ENCODE results near the gene BCAS1.

DNA sequence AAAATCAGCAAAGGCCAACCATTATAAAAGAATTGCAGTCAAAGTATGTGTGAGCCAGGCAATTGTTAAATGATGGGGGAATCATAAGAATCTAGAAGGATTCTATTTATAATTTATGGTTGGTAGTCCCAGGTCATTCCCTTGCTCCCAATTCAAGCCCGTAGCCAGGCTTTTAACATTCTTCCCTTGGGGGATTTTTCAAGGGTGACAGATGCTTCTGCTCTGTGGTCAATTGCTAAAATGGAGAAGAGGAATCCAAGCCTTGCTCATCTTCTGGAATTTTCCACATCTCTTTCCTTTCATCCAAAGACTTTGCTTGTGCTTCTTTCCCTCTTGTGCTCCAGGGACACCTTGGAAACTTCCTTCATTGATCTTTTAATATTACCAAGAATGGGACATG is 18.0 kb upstream of the BCAS1 start:
- TF ChIP-seq, protein P1, sequence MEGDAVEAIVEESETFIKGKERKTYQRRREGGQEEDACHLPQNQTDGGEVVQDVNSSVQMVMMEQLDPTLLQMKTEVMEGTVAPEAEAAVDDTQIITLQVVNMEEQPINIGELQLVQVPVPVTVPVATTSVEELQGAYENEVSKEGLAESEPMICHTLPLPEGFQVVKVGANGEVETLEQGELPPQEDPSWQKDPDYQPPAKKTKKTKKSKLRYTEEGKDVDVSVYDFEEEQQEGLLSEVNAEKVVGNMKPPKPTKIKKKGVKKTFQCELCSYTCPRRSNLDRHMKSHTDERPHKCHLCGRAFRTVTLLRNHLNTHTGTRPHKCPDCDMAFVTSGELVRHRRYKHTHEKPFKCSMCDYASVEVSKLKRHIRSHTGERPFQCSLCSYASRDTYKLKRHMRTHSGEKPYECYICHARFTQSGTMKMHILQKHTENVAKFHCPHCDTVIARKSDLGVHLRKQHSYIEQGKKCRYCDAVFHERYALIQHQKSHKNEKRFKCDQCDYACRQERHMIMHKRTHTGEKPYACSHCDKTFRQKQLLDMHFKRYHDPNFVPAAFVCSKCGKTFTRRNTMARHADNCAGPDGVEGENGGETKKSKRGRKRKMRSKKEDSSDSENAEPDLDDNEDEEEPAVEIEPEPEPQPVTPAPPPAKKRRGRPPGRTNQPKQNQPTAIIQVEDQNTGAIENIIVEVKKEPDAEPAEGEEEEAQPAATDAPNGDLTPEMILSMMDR (IDR thresholded peaks at IDR 0.05 in 2 of 3, conservative IDR thresholded peaks at IDR 0.05 in 1 of 3; ENCODE audit: borderline replicate concordance in 1 of 3, insufficient read depth in 1 of 3, low read depth in 2 of 3, low read length in 2 of 3), result no peak
- TF ChIP-seq POLR2A (IDR thresholded peaks at IDR 0.05; ENCODE audit: borderline replicate concordance, extremely low read depth, insufficient read depth, insufficient read length), result no peak
- TF ChIP-seq SIN3A (IDR thresholded peaks at IDR 0.05; ENCODE audit: low read depth), result no peak
